Measurements from ENCODE around the gene RAPGEF5.

The RAPGEF5 gene

DNA sequence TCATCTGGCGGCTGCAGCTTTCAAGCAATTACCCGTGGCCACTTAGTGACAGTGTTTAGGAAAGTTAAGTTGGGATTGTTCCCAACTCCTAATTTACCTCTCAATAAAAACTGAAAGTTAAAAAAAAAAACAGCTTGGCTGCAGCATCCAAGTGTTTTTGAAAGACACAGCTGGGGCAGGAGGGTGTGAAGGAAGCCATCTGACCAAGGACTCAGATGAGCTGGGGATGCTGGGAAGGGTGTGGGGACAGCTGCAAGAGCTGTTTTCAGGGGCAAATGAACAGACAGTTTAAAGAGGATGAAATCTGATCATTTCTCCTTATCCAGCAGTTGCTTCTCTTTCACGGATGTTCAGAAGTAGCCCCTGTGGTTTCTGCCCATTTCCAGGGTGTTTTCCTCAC is 282.1 kb downstream of the RAPGEF5 start:
- FAIRE-seq, result no peak
